LNCaP clone FGC (cell line): ENCODE measurements around the gene CCDC18.

ENCODE experiments used
- DNase-seq: peaks from one replicate; pipeline ENCODE4 v3.0.0-alpha.2; 2011; ENCODE audit warnings: low read depth
- H3K4me3 ChIP-seq: 2 replicates; pipeline ENCODE4 v1.5.1; 2011; ENCODE audit warnings: mild to moderate bottlenecking, low read depth, low read length, control low read depth
- CTCF ChIP-seq: IDR thresholded peaks from 2 replicates; pipeline ENCODE4 v1.5.1; 2012; ENCODE audit warnings: mild to moderate bottlenecking; ENCODE audit not compliant: control insufficient read depth, insufficient read depth; ENCODE audit errors: extremely low read depth

The CCDC18 gene

GRCh38 chr1:93143136-93143535, 37.4 kb upstream of the CCDC18 start:
- no peak overlapping the region for H3K4me3 ChIP-seq
- no peak for DNase-seq
- TF ChIP-seq CTCF: no peak

- TF ChIP-seq CTCF: no peak
- H3K4me3 ChIP-seq: no peak overlapping the region
- DNase-seq: no peak
These were observed 36.8 kb upstream of the CCDC18 start for GRCh38 chr1:93143769-93144168.

GRCh38 chr1:93148001-93148400, 32.5 kb upstream of the CCDC18 start:
- no peak for TF ChIP-seq CTCF
- no peak overlapping the region for H3K4me3 ChIP-seq
- no peak for DNase-seq

- TF ChIP-seq CTCF: no peak
- DNase-seq: no peak
- H3K4me3 ChIP-seq: no peak overlapping the region
These were observed 29.8 kb upstream of the CCDC18 start for GRCh38 chr1:93150729-93151128.

GRCh38 chr1:93151474-93151873, 29.1 kb upstream of the CCDC18 start:
- no peak for DNase-seq
- no peak overlapping the region for H3K4me3 ChIP-seq
- no peak for TF ChIP-seq CTCF

- H3K4me3 ChIP-seq: no peak overlapping the region
- no peak for DNase-seq
- TF ChIP-seq CTCF: no peak
These were observed 27.7 kb upstream of the CCDC18 start for GRCh38 chr1:93152835-93153234.

GRCh38 chr1:93154898-93155297, 25.6 kb upstream of the CCDC18 start:
- TF ChIP-seq CTCF: no peak
- DNase-seq: no peak

More at GRCh38 chr1:93154898-93155297, 25.6 kb upstream of the CCDC18 start:
- no peak overlapping the region for H3K4me3 ChIP-seq
